Measurements from ENCODE around the gene ACBD3. TPM values are rescaled to one million over a fixed set of nuclear protein-coding genes. Genes with fewer than 3 reads are reported as not detected.
A peak's percentile ranks its signal among the peaks of the same experiment; 100 is the strongest.

The ACBD3 gene
- total and polyA plus RNA-seq, 10 of the 15 experiments (the other 5 are each of a cell fraction or from before 2014, with no cell fraction given) = 7.5 to 27.9 (median 20.3) TPM

DNA sequence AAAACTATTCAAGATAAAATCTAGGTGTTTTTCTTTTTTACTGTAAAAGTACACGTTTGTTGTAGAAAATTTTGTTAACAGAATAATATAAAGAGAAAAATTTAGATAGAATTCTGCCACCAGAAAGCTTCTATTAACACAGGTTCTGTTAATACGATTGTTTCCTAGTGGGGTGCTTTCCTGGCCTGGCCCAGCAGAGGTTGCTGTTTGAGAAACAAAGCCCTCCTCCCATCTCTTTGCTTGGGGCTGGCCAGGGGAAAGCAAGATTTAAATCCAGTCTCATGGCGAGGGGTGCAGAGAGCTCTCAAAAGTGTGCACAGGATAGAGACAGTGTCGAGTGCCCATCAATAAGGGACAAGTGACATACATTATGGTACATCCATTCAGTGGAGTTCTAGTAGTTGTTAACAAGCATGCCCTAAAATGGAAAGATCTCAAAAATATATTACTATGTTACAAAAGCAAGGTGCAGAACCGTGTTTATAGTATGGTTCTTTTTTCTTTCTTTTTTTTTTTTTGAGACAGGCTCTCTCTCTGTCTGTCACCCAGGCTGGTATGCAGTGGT, 14.6 kb upstream of the ACBD3 start:
- intact Hi-C loops (cut with micrococcal nuclease; ENCODE audit: unreplicated experiment) = loop anchor here (1.0 kb wide), 1 partner anchor 132 kb away; no protein-coding TSS in a partner anchor
- H3K79me2 ChIP-seq (ENCODE audit: control insufficient read depth, insufficient read depth, low read length) = no peaks in the 10 kb centered on the region
- POLR2A ChIA-PET = interaction anchor here (0.7 to 1.2 kb wide), 2 partner anchors 76 to 200 kb away, joined by 3 to 4 read pairs; no protein-coding TSS in a partner anchor
- 25% methylated on average over 5 of the region's 5 CpGs for WGBS (ENCODE audit: insufficient coverage, insufficient replicate concordance, low lambda C conversion rate, missing lambda C conversion rate)
- SMC1A ChIA-PET (ENCODE audit: uncharacterized antibody, unreplicated experiment) = interaction anchor here (1.0 to 9.5 kb wide), 10 partner anchors 11 to 326 kb away, joined by 3 to 213 read pairs (median 4); partner anchors contain the start of gene PARP1
- TF ChIP-seq HDGF (IDR thresholded peaks at IDR 0.05) = no peak
- TF ChIP-seq RAD21 (IDR thresholded peaks at IDR 0.05; ENCODE audit: insufficient read depth, low read depth, low read length) = peak; percentile 72
- no peak for TF ChIP-seq MEF2A (IDR thresholded peaks at IDR 0.05; ENCODE audit: insufficient read depth, low read depth, low read length)
- peak; percentile 59 to 67 (median 60) for TF ChIP-seq CTCF (IDR thresholded peaks at IDR 0.05 in 2 of 3, conservative IDR thresholded peaks at IDR 0.05 in 1 of 3; ENCODE audit: control insufficient read depth in 2 of 3, extremely low read depth in 1 of 3, insufficient read depth in 1 of 3, low read depth in 3 of 3, low read length in 3 of 3)
- TF ChIP-seq TAF1 (IDR thresholded peaks at IDR 0.05; ENCODE audit: borderline replicate concordance, low read depth, low read length) = no peak
- TF ChIP-seq SMC3 (IDR thresholded peaks at IDR 0.05; ENCODE audit: borderline replicate concordance, low read length) = peak; percentile 57; the same call in 1 of the 2 replicates
- TF ChIP-seq PAX8 (IDR thresholded peaks at IDR 0.05) = no peak
- no peak for TF ChIP-seq CREB1 (IDR thresholded peaks at IDR 0.05; ENCODE audit: low read depth)
- TF ChIP-seq WRNIP1 (IDR thresholded peaks at IDR 0.05; ENCODE audit: borderline replicate concordance, low read depth, low read length) = no peak
- no peak for TF ChIP-seq REST (IDR thresholded peaks at IDR 0.05; ENCODE audit: low read depth, low read length)
- TF ChIP-seq, protein P1, sequence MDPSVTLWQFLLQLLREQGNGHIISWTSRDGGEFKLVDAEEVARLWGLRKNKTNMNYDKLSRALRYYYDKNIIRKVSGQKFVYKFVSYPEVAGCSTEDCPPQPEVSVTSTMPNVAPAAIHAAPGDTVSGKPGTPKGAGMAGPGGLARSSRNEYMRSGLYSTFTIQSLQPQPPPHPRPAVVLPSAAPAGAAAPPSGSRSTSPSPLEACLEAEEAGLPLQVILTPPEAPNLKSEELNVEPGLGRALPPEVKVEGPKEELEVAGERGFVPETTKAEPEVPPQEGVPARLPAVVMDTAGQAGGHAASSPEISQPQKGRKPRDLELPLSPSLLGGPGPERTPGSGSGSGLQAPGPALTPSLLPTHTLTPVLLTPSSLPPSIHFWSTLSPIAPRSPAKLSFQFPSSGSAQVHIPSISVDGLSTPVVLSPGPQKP (IDR thresholded peaks at IDR 0.05; ENCODE audit: low read depth, low read length) = no peak
- no peak for TF ChIP-seq SIN3A (IDR thresholded peaks at IDR 0.05; ENCODE audit: low read depth, low read length)
- TF ChIP-seq CEBPB (IDR thresholded peaks at IDR 0.05; ENCODE audit: borderline replicate concordance in 1 of 2, low read depth in 2 of 2, low read length in 2 of 2) = no peak
- TF ChIP-seq YY1 (IDR thresholded peaks at IDR 0.05; ENCODE audit: low read depth, low read length) = 0 out of 2 replicates have a peak, but pooled peaks have one; percentile 19
- H3K4me2 ChIP-seq (ENCODE audit: control insufficient read depth, insufficient read depth) = no peak overlapping the region
- no peak overlapping the region for H3K27ac ChIP-seq (ENCODE audit: control insufficient read depth, insufficient read depth)
- ATAC-seq = peak; percentile 80
- RAD21 ChIA-PET (ENCODE audit: unreplicated experiment) = interaction anchor here (0.8 to 3.6 kb wide), 13 partner anchors 15 to 432 kb away, joined by 3 to 46 read pairs (median 3); partner anchors contain the start of genes LIN9 and PARP1
- no peak for FAIRE-seq
- H2AFZ ChIP-seq (ENCODE audit: control insufficient read depth, low read depth, low read length) = peak overlapping the region; percentile 24; the same call in 1 of the 2 replicates
- DNase-seq (ENCODE audit: low read depth, low spot score) = no peak
- H3K4me1 ChIP-seq (ENCODE audit: control insufficient read depth, insufficient read depth, low read length) = peaks cover 3% of the 10 kb centered on the region; the same call in 1 of the 2 replicates
- H3K27me3 ChIP-seq (replicated peaks in 1 of 2; ENCODE audit: control insufficient read depth in 2 of 2, insufficient read depth in 2 of 2, low read length in 1 of 2) = no peaks in the 10 kb centered on the region; a peak in 1 of 4 replicates
- H3K36me3 ChIP-seq (ENCODE audit: control insufficient read depth in 2 of 2, insufficient read depth in 2 of 2, low read length in 1 of 2) = no peaks in the 10 kb centered on the region
- no TSS peak for BruUV-seq (replicated peaks)
- in situ Hi-C loops (cut with MboI) = no loop called here
- no peaks in the 10 kb centered on the region for H4K20me1 ChIP-seq (ENCODE audit: control insufficient read depth, insufficient read depth)
- H3K9ac ChIP-seq (ENCODE audit: control insufficient read depth, insufficient read depth, low read length) = no peak overlapping the region
- H3K9me3 ChIP-seq (replicated peaks; ENCODE audit: control insufficient read depth, insufficient read depth, low read length) = no peaks in the 10 kb centered on the region
- H3K4me3 ChIP-seq = no peak overlapping the region
- CTCF ChIA-PET = interaction anchor here (0.6 to 16.0 kb wide), 27 partner anchors 12 to 604 kb away, joined by 3 to 505 read pairs (median 3); partner anchors contain the start of genes MIXL1 and STUM

Data from GM12878 (cell line).